Stomach (tissue), 9 donors: ENCODE results near the gene LRRC71. TPM values are rescaled to one million over a fixed set of nuclear protein-coding genes. Genes with fewer than 3 reads are reported as not detected.

Source experiments
- DNase-seq, 2 donors: peaks; one replicate each; pipeline versions ENCODE4 v3.0.0 to v3.0.0-alpha.2; 2013 to 2019
- H3K27ac ChIP-seq, 5 donors: fragments of 200-600 bp in 4 of 5; sonication (generic) in 4 of 5; one replicate each; pipeline ENCODE4 v1.5.1; 2013 to 2019; ENCODE audit warnings: mild to moderate bottlenecking in 1 of 5, moderate library complexity in 1 of 5
- H3K27me3 ChIP-seq, 3 donors: fragments of 200-600 bp; sonication (generic); one replicate each; pipeline ENCODE4 v1.5.1; 2017 to 2019; ENCODE audit warnings: mixed run types in 1 of 3
- H3K36me3 ChIP-seq, 4 donors: fragments of 200-600 bp; sonication (generic); 1 replicate in 3 of 4; 2 replicates in 1 of 4; pipeline ENCODE4 v1.5.1; 2016 to 2019
- H3K4me1 ChIP-seq, 4 donors: fragments of 200-600 bp; sonication (generic); one replicate each; pipeline ENCODE4 v1.5.1; 2016 to 2019
- H3K4me3 ChIP-seq, 4 donors: fragments of 200-600 bp; sonication (generic) in 3 of 4; one replicate each; pipeline ENCODE4 v1.5.1; 2016 to 2019; ENCODE audit warnings: mild to moderate bottlenecking in 1 of 4
- H3K9me3 ChIP-seq, 4 donors: fragments of 200-600 bp; sonication (generic); one replicate each; pipeline ENCODE4 v1.5.1; 2016 to 2019
- CTCF ChIP-seq, 7 experiments: fragments of 450-650 bp in 4 of 7; fragments of 200-600 bp in 3 of 7; sonication (generic) in 3 of 7; IDR thresholded peaks; one replicate each; pipeline ENCODE4 v1.5.1; 2016 to 2019; ENCODE audit warnings: antibody characterized with exemption in 7 of 7, control low read depth in 2 of 7, mild to moderate bottlenecking in 1 of 7
- EP300 ChIP-seq: sonication (generic); formaldehyde crosslinking; IDR thresholded peaks from one replicate; pipeline ENCODE4 v1.6.1; 2017; ENCODE audit warnings: antibody characterized with exemption
- POLR2A ChIP-seq, 4 donors: fragments of 450-650 bp; IDR thresholded peaks; one replicate each; pipeline ENCODE4 v1.6.1; 2016; ENCODE audit warnings: antibody characterized with exemption in 4 of 4, control low read depth in 2 of 4, mild to moderate bottlenecking in 1 of 4, moderate library complexity in 1 of 4
- POLR2AphosphoS5 ChIP-seq, 3 donors: sonication (generic); formaldehyde crosslinking; IDR thresholded peaks; one replicate each; pipeline ENCODE4 v1.6.1; 2016; ENCODE audit warnings: antibody characterized with exemption in 3 of 3
- WGBS, 5 donors: extraction: QIAGEN DNeasy Blood & Tissue Kit in 3 of 5; methylation state at CpG; one replicate each; pipeline versions ENCODE4 v1.1.5 to v1.1.7; 2013 to 2018; 5-methylcytosine and 5-hydroxymethylcytosine counted together
- intact Hi-C: fragments of 100-400 bp; cut with DNase I; formaldehyde crosslinking; loops from one replicate; pipeline ENCODE4 v1.15.1; 2023; ENCODE audit warnings: low total_unique reads
- polyA plus RNA-seq, 3 donors: library from polyadenylated mRNA; stranded (reverse); fragments of 200-250 nt; gene quantifications; one replicate each; pipeline ENCODE4 v1.2.3, GENCODE V29; 2013
- total RNA-seq, 5 donors: library from RNA; depleted of rRNA; stranded (reverse); fragments of >200 nt; gene quantifications; one replicate each; pipeline versions ENCODE4 v1.1.0 to v1.2.3, GENCODE V29; 2014 to 2016
- donor health status: healthy with polysubstance abuse.
- donor health status: Bipolar disorder and iron deficiency.
- donor health status: healthy.

LRRC71 gene
- total and polyA plus RNA-seq, 8 donors: 0.61 to 2.2 TPM; not detected in 6

GRCh38 chr1:156892190-156893047, 28.0 kb upstream of the LRRC71 start:
- H3K4me1 ChIP-seq: peaks cover 19 to 49% (median 28%) of the 10 kb centered on the region in 4 donors
- peaks cover 5 to 64% (median 21%) of the 10 kb centered on the region in 3 donors for H3K27me3 ChIP-seq
- DNase-seq: peak; percentile 91 to 97
- no peaks in the 10 kb centered on the region for H3K9me3 ChIP-seq
- peak overlapping the region; percentile 25 to 47 (median 38) for H3K4me3 ChIP-seq
- intact Hi-C loops: no loop called here
- peak in 5 of 7 experiments; percentile 54 to 86 (median 78) for TF ChIP-seq CTCF (IDR thresholded peaks at IDR 0.05)
- TF ChIP-seq POLR2AphosphoS5 (IDR thresholded peaks at IDR 0.05): peak in 1 of 3 donors; percentile 59
- TF ChIP-seq EP300: no peak
- peak overlapping the region in 4 of 5 donors; percentile 79 to 91 (median 86) for H3K27ac ChIP-seq
- no peaks in the 10 kb centered on the region for H3K36me3 ChIP-seq
- 5 to 9% (median 7%) methylated on average over 46 to 48 of the region's 48 CpGs for WGBS, 5 donors

GRCh38 chr1:156893048-156893953, 27.1 kb upstream of the LRRC71 start, which contains the start of gene PEAR1:
TSS of gene PEAR1 (plus strand) at chr1:156893718. CDS start at chr1:156903927, 10,209 bp downstream.
- peaks cover 5 to 64% (median 16%) of the 10 kb centered on the region in 3 donors for H3K27me3 ChIP-seq
- peaks cover 19 to 58% (median 28%) of the 10 kb centered on the region in 4 donors for H3K4me1 ChIP-seq
- DNase-seq: peak in 1 of 2 donors; percentile 86
- no peaks in the 10 kb centered on the region for H3K36me3 ChIP-seq
- TF ChIP-seq EP300 (no peak), POLR2AphosphoS5 (IDR thresholded peaks at IDR 0.05) (peak in 1 of 3 donors; percentile 18)
- 11 to 22% (median 15%) methylated on average over 40 to 60 of the region's 60 CpGs for WGBS, 5 donors
- peak within 1 kb of the TSS; percentile 74 to 91 (median 85) for H3K27ac ChIP-seq
- no peaks in the 10 kb centered on the region for H3K9me3 ChIP-seq
- intact Hi-C loops: no loop called here
- peak within 1 kb of the TSS; percentile 39 to 47 (median 43) for H3K4me3 ChIP-seq

- peaks cover 5 to 65% (median 16%) of the 10 kb centered on the region in 3 donors for H3K27me3 ChIP-seq
- intact Hi-C loops: no loop called here
- WGBS, 5 donors: 38 to 51% (median 47%) methylated on average over 5 of the region's 5 CpGs
Observed at GRCh38 chr1:156894001-156894400, 26.4 kb upstream of the LRRC71 start.

More at GRCh38 chr1:156894001-156894400, 26.4 kb upstream of the LRRC71 start:
- no peaks in the 10 kb centered on the region for H3K9me3 ChIP-seq
- H3K4me1 ChIP-seq: peaks cover 19 to 65% (median 30%) of the 10 kb centered on the region in 4 donors
- no peaks in the 10 kb centered on the region for H3K36me3 ChIP-seq
- peak in 1 of 2 donors; percentile 35 for DNase-seq
- TF ChIP-seq POLR2AphosphoS5 (IDR thresholded peaks at IDR 0.05) (no peak), CTCF (IDR thresholded peaks at IDR 0.05) (no peak), EP300 (no peak), POLR2A (IDR thresholded peaks at IDR 0.05) (no peak)
- H3K4me3 ChIP-seq: peak overlapping the region; percentile 39 to 47 (median 43)
- H3K27ac ChIP-seq: peak overlapping the region; percentile 74 to 91 (median 85)
